Measurements from ENCODE around the gene GNPDA1.

The GNPDA1 gene

GRCh38 chr5:141965071-141965470, 47.8 kb downstream of the GNPDA1 start:
- DNase-seq (ENCODE audit: extremely low spot score) = no peak
- CTCF ChIA-PET = interaction anchor here (1.7 kb wide), 1 partner anchor 27 kb away, joined by 3 read pairs; no protein-coding TSS in a partner anchor
- POLR2A ChIA-PET = no interaction called here
- TF ChIP-seq CTCF (IDR thresholded peaks at IDR 0.05; ENCODE audit: control extremely low read depth, extremely low read depth, low read depth, missing control alignments) = no peak

- POLR2A ChIA-PET = no interaction called here
- CTCF ChIA-PET = interaction anchor here (0.7 to 1.1 kb wide), 3 partner anchors 16 to 299 kb away, joined by 3 read pairs; no protein-coding TSS in a partner anchor
- DNase-seq (ENCODE audit: extremely low spot score) = no peak
- no peak for TF ChIP-seq CTCF (IDR thresholded peaks at IDR 0.05; ENCODE audit: control extremely low read depth, extremely low read depth, low read depth, missing control alignments)
Measured at GRCh38 chr5:141963701-141964100, 49.1 kb downstream of the GNPDA1 start.

DNA sequence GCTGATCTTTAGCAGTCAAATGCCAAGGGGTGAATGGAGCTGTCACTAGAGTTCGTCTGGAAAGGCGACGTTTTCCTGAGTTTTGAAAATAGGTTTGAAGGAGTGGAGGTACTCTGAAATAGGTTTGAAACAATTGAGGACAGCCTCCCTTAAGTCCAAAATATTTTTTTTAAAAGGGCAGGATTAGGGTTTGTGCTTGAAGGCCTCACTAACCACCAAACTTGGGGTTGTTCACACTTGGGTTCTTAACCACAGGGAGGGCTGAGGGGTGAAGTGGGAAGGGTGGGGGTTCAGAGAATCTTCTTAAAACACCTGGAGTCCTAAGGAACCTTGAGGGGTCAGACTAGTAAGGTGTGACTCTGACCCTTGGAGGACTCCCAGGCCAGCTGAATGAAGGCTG, 51.4 kb downstream of the GNPDA1 start:
- ChIA-PET POLR2A (interaction anchor here (1.4 kb wide), 1 partner anchor 38 kb away, joined by 4 read pairs; the partner anchor contains the start of gene DELE1), CTCF (interaction anchor here (0.7 to 10.0 kb wide), 64 partner anchors 9 to 819 kb away, joined by 3 to 145 read pairs (median 5); partner anchors contain the start of genes DELE1, DIAPH1, GNPDA1 and HDAC3)
- no peak for DNase-seq (ENCODE audit: extremely low spot score)
- TF ChIP-seq CTCF (IDR thresholded peaks at IDR 0.05; ENCODE audit: control extremely low read depth, extremely low read depth, low read depth, missing control alignments) = no peak

DNA sequence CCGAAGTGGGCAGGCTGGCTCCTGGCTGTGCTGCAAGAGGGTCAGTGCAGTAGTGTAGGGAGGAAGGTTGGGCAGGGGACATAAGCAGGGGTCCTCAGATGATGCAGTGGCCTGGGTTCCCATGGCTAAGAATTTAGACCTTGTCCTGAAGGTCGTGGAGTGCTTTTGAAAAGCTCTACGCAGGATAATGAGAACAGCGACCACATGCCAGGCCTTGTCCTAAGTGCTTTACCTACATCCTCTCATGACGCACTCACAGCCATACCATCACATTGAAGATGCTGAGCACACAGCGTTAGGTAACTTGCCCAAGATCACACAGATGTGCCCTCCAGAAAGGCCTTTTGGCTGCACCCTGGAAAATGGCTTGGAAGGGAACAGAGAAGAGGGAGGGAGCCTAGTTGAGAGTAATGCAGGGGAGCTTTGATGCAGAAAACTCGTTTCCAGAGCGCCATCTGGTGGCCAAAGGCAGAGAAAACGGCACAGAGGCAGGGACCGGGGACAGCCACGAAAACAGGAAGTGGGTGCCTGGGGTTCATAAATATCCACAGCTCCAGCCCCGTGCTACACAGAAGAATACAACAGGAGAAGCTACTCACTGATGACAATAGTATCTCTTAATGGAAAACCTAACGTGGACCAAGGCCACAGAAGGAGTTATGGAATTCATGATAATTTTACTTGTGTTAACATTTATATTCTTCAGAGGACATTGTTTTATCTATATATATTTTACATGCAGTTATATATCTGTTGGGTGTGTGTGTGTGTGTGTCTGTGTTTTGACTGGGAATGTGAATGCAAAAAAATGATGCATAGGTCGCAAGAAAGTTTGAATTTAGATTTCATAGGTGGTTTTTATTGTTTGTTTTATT, 52.1 kb downstream of the GNPDA1 start:
- peak; percentile 87 for TF ChIP-seq CTCF (IDR thresholded peaks at IDR 0.05; ENCODE audit: control extremely low read depth, extremely low read depth, low read depth, missing control alignments)
- DNase-seq (ENCODE audit: extremely low spot score) = peak; percentile 87
- ChIA-PET CTCF (interaction anchor here (0.6 to 10.0 kb wide), 70 partner anchors 8 to 819 kb away, joined by 3 to 145 read pairs (median 5); partner anchors contain the start of genes DELE1, DIAPH1, GNPDA1 and HDAC3), POLR2A (interaction anchor here (0.6 to 1.4 kb wide), 2 partner anchors 37 to 1558 kb away, joined by 3 to 4 read pairs; partner anchors contain the start of gene DELE1)

GRCh38 chr5:141960018-141960417, 52.8 kb downstream of the GNPDA1 start:
- DNase-seq (ENCODE audit: extremely low spot score) = peak; percentile 26
- ChIA-PET CTCF (interaction anchor here (0.6 to 10.0 kb wide), 48 partner anchors 7 to 820 kb away, joined by 3 to 145 read pairs (median 6); partner anchors contain the start of genes DELE1, GNPDA1, HDAC3 and PCDH1), POLR2A (interaction anchor here (0.6 kb wide), 1 partner anchor 1557 kb away, joined by 3 read pairs; no protein-coding TSS in a partner anchor)
- no peak for TF ChIP-seq CTCF (IDR thresholded peaks at IDR 0.05; ENCODE audit: control extremely low read depth, extremely low read depth, low read depth, missing control alignments)

DNA sequence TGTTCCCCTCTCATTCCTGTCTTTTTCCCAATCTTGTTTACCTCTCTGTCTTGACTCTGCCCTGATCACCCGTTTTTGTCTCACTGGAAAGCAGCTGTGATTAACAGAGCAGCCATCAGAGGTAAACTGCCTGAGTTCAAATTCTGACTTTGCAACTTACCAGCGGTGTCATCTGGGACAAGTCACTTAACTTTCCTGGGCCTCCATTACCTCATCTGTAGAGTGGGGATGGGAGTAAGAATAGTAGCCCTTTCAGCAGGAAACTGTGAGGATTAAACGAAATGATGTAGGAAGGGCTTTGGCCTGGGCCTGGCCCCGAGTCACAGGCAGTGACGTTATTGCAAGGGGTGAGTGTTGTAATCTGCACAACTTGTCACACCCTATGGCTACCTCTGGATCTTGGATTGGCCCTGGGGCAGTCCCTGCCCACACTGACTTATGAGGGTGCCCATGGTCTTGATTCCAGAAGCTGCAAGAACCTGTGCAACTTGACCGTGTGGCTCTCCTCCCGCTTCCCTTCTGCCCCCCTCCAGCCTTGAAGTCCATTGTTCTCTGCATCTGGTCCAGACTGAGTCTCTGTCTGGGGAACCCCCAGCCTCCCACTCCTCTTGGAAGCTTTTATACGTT, 54.2 kb downstream of the GNPDA1 start:
- no peak for DNase-seq (ENCODE audit: extremely low spot score)
- CTCF ChIA-PET = interaction anchor here (1.0 to 10.0 kb wide), 8 partner anchors 11 to 288 kb away, joined by 3 to 145 read pairs (median 28); partner anchors contain the start of genes DELE1 and RNF14
- POLR2A ChIA-PET = no interaction called here
- no peak for TF ChIP-seq CTCF (IDR thresholded peaks at IDR 0.05; ENCODE audit: control extremely low read depth, extremely low read depth, low read depth, missing control alignments)

Measured in GM10248 (cell line).